Measurements from ENCODE around the gene MCEMP1.
"Not testable (repeated sequence)": the region's sequence is repeated elsewhere in the genome, so short reads cannot be mapped to it uniquely, and the experiment has no call there.

The MCEMP1 gene

DNA sequence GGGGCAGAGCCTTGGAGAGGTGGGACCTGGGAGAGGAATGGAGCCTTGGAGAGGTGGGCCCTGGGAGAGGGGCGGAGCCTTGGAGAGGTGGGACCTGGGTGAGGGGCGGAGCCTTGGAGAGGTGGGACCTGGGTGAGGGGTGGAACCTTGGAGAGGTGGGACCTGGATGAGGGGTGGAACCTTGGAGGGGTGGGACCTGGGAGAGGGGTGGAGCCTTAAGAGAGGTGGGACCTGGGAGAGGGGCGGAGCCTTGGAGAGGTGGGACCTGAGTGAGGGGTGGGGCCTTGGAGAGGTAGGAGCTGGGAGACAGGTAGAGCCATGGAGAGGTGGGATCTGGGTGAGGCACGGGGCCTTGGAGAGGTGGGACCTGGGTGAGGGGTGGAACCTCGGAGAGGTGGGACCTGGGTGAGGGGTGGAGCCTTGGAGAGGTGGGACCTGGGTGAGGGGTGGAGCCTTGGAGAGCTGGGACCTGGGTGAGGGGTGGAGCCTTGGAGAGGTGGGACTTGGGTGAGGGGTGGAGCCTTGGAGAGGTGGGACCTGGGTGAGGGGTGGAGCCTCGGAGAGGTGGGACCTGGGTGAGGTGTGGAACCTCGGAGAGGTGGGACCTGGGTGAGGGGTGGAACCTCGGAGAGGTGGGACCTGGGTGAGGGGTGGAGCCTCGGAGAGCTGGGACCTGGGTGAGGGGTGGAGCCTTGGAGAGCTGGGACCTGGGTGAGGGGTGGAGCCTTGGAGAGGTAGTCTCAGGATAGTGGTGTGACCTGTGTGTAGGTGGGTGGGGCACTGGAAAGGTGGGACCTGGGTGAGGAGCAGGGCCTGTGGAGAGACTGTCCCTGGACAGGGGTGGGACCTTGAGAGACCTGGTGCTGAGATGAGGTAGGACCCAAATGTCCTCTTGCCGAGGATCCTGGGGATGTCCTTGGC is 33.0 kb upstream of the MCEMP1 start:
- DNase-seq, result not testable (repeated sequence)

DNA sequence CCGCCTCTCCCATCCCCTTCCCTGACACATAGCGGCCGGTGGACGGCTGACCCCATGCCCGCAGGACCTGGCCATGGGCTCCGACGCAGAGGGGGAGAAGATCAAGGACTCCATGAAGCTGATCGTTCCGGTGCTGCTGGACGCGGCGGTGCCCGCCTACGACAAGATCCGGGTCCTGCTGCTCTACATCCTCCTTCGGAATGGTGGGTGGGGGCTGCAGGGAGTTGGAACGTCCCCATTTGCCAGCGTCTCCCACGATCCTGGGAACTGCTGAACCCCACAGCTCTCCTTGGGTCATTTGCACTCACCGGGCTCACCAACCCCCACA is 32.4 kb upstream of the MCEMP1 start:
- no peak for DNase-seq

DNA sequence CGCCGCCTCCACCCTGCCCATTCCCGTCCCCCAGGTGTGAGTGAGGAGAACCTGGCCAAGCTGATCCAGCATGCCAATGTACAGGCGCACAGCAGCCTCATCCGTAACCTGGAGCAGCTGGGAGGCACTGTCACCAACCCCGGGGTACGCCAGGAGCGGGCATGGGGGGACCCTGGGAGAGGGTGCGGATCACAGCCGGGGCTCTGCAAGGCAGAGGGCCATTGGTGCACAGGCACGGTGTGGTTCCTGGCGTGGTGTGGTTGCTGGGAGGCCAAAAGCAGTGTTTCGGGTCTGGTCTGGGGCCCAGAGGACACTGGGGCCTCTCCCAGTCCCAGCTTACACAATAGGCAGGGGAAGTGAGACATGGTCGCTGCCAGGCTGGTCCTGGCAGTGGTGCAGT is 31.7 kb upstream of the MCEMP1 start:
- no peak for DNase-seq

DNA sequence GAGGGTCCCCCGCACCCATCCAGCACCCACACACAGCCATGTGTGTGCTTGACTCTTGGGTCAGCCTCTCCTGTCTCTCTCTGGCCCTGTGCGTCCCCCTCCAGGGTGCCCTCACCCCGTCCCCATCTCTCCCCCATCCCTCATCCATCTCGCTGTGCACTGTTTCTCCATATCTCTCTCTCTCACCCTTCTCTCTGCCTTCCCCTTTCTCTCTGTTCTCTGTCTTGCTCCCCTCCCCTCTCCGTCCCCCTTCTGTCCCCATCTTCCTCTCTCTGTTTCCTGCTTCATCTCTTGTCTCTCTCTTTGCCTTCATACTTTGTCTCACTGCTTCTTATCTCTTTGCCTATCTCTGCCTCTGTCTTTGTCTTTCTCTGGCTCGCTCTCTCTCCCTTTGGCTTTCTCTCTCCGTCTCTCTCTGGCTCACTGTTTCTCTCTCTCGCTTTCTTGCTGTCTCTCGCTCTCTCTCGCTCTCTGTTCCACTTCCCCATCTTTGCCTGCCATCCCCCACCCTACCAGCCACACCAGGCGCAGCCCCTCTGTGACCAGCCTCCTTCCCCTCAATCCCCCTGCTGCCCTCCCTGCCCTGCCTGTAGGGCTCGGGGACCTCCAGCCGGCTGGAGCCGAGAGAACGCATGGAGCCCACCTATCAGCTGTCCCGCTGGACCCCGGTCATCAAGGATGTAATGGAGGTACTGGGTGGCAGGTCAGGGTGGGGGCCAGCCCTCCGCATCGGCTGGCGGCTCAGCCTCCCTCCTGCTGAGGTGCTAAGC is 31.0 kb upstream of the MCEMP1 start:
- DNase-seq, result no peak

DNA sequence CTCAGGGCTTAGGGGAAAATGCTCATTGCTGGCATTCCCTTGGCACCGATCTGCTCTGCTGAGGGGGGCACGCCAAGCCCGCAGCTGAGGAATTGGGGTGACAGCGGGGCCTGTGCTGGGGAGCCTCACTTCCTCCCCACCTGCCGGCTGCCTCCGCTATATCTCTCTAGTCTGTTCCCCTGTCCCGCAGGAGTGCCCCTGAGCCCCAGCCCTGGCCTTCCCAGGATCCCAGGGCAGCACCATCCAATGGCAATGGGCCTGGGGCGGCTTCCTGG is 30.5 kb upstream of the MCEMP1 start:
- no peak for DNase-seq

DNA sequence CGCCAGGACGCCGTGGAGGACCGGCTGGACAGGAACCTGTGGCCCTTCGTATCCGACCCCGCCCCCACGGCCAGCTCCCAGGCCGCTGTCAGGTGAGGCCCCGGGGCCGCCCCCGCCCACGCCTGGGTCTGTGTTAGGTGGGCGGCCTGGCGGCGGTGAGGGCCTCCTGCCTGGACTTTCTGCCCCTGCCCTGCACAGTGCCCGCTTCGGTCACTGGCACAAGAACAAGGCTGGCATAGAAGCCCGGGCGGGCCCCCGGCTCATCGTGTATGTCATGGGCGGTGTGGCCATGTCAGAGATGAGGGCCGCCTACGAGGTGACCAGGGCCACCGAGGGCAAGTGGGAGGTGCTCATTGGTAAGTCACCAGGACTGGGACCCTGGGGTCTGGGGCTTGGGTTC is 29.7 kb upstream of the MCEMP1 start:
- DNase-seq, result no peak

DNA sequence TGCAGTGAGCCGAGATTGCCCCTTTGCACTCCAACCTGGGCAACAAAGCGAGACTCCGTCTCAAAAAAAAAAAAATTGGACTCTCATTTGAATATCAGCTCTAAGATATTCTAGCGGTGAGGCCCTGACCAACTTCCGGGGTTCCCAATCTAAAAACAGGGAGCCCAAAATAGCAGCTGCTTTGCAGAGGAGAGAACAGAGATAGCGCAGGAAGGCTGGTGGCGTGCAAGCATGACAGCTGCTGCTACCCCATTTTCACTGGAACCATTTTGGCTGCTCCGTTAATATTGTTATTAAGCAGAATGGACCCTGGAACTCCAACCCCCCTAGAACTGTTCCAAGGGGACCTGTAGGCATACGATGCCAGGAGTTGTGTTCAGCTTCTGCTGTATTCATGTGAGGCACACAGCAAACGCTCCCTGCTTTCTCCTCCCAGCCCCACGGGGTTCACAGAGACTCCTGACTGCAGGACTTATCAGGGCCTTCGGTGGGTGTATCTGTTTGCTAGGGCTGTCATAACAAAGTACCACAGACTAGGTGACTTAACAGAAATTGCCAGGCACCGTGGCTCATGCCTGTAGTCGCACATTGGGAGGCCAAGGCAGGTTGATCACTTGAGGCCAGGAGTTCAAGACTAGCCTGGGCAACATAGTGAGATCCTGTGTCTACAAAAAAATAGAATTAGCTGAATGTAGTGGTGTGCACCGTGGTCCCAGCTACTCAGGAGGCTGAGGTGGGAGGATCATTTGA is 28.4 kb upstream of the MCEMP1 start:
- no peak for DNase-seq

DNA sequence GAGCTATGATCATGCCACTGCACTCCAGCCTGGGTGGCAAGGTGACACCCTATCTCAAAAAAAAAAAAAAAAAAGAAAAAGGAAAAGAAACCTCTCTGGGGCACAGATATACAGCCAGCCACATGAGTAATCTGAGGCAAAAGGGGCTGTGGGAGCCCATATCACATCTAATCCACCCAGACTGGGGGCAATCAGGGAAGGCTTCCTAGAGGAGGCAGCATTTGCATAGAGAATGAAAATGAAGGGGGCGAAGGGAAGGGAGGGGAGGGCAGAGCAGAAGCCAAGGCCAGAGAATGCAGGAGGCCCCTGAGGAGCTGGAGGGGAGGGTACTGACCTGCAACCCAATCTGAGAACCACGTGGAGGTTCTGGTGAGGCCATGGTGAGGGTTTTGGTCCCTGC is 26.7 kb upstream of the MCEMP1 start:
- DNase-seq, result no peak

DNA sequence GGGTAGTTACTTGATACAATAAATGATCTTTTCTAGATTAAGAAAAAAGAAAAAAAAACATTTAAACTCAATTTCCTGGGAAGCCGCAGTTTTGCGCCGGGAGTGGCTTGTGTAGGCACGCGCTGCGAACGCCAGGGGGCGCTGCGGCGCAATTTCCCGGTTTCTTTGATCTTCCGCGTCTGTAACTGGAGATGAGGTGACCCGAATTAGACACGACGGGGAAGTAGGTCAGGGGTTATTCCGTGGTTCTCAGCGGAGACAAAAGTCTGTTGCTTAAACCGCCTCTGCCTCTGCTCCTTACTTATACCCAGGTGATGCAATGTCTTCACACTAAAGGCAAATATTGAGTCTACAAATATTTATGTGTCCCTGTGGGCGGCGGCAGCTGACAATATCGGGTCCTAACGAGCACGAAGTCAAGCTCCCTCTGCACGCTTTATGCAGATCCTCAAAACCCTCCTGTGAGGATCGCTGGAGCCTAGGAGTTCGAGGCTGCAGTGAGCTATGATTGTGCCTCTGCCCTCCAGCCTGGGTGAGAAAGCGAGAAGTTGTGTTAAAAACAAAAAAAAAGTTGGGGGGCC is 24.7 kb upstream of the MCEMP1 start:
- peak; percentile 61 for DNase-seq

DNA sequence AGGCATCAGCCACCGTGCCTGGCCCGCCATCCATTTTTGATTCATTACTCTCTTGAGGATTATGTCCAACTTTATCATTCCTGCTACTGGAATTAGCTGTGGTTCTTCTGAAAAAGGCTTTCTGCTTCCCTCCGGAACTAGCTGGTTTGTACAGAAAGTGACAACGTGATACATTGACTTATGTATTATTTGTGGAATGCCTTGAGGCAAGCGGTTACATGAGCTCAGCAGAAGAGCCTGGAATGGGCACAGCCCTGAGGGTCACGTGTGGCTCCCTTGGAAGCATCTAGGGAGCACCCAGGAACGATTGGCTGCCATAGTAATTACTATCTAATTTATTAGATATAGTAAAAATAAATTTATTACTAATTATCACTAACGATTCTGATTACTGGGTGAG is 22.5 kb upstream of the MCEMP1 start:
- DNase-seq, result no peak

DNA sequence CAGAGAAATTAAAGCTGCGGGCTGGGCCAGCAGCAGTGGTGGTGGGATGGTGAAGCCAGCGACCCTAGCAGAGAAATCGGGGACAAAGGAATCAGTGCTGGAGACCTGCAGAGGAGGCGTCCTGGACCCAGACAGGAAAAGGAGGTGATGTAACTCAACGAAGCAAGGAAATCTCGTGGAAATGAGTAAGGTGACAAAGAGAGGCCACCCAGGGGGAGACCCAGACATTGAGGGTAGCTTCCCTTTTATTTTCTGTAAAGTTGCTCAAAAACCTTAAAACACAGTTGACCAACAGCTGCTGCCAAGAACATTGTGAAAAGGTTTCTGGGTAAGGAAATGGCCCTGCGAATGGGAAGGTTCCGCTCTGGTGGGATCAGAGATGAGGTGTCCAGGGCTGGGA is 21.3 kb upstream of the MCEMP1 start:
- no peak for DNase-seq

DNA sequence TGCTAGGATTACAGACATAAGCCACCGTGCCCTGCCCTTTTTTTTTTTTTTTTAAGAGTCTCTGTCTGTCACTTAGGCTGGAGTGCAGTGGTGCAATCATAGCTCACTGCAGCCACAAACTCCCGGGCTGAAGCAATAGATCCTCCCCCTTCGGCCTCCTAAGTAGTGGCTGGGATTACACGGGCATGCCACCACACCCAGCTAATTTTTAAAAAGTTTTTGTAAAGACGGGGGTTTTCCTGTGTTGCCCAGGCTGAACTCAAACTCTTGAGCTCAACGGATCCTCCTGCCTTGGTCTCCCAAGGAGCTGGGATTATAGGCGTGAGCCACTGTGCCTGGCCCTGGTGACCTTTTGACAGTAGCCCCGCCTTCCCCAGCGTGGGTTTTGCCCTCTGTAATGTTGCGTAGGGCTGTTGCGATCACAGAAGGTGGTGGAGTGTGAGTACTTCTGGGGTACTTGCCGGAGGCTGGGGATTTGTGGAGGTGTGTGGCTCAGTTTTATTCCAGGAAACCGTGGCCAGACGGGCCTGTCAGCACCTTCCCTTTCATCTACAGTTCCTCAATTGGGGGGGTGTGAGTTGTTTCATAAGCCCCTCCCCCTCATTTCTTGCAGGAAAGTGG is 19.6 kb upstream of the MCEMP1 start:
- no peak for DNase-seq

DNA sequence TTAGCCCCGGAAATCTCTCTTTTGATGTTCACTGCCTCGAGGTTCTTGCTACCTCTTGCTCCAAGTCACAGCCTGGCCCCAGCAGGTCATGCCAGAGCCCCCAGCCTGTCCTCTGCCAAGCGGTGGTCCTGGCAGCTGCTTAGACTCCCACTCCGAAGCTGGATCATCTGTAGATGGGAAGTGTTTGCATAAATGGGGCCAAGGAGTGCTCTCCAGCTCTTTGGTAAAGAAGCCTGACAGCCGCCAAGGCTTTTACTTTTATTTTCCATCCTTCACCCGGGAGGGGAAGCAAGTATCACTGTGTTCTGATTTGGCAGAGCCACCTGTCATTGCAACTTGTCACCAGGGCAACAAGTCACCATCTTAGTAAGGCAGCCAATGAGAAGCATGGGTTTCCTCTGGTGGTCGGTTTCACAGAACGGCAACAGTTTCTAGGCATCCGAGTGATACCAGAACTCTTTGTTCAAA is 18.6 kb upstream of the MCEMP1 start:
- no peak for DNase-seq

DNA sequence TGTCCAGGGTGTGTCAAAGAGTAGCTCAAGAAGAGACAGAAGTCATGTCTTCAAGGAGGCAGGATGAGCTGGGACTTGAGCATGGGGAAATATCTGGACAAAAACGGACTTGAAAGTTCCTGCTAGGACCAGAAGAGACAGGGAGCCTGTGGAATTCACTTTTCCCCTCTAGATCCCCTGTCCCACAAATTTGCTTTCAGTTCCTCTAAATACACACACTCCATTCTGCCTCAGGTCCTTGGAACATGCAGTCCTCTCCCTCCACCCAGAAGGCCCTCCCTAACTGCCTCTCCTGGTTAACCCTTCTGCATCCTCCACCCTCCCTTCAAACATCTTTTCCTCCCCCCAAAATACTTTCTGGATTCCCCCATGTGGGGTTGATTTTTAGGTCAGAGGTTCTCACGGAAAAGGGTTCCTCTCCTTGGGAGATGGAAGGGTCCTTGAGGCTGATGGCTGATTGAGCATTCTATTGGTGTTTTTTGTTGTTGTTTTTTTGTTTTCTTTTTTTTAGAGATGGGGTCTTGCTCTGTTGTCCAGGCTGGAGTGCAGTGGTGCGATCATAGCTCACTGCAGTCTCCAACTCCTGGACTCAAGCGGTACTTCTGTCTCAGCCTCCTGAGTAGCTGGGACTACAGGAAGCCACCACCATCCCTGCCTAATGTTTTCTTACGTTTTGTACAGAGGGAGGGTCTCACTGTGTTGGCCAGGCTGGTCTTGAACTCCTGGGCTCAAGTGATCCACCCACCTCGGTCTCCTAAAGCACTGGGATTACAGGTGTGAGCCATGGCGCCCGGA is 14.9 kb upstream of the MCEMP1 start:
- DNase-seq, result no peak

DNA sequence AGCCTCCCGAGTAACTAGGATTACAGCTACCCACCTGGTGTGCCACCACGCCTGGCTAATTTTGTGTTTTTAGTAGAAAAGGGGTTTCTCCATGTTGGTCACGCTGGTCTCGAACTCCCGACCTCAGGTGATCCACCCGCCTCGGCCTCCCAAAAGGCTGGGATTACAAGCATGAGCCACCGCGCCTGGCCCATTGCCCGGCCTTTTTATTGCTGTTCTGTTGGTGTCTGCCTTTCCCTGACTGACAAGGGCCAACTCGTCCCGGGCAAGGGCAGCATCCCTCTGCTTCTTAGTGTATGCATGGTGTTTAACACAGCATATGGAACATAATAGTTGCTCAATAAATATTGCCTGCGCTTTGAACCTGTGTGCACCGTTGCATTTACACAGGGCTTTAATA is 14.2 kb upstream of the MCEMP1 start:
- DNase-seq, result no peak

DNA sequence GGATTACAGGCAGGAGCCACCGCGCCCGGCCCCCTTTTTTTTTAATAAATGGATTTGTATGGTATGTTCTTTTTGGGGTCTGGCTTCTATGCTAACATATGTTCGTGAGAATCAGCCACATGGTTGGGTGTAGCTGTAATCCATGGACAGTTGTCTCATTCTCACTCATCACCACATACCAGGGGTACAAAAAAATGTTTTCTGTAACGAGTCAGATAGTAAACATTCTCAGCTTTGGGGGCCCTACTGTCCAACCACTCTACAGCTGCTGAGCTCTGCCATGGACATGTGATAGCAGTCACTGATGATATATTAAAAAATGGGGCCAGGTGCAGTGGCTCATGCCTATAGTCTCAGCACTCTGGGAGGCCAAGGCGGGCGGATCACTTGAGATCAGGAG is 13.2 kb upstream of the MCEMP1 start:
- no peak for DNase-seq

DNA sequence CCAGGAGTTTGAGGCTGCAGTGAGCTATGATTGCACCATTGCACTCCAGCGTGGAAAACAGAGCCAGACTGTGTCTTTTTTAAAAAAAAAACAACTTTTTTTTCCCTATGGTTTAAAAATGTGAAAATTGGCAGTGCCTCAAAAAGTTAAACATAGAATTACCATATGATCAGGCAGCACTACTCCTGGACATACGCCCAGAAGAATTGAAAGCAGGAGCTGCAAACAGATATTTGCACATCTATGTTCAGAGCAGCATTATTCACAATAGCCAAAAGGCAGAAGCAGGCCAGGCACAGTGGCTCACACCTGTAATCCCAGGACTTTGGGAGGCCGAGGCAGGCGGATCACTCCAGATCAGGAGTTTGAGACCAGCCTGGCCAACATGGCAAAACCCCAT is 11.8 kb upstream of the MCEMP1 start:
- DNase-seq, result peak; percentile 56

DNA sequence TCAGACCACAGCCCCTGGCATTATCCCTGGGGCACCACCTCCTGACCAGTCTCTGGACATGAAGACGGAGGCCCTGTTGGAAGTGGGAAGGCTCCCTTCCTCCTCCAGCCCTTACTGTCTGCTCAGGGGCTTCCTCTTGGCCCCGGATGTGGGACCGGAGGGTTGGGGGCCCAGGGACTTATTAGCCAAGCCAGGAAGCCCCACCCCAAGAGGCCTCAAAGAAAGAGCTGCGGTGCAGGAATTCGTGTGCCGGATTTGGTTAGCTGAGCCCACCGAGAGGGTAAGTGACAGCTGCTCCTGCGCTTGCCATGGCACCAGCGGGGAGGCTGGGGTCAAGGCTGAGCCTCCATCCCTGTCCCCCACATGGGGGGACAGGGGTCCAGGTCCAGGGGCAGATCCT is 8.0 kb upstream of the MCEMP1 start, which contains the start of gene RETN:
TSS of gene RETN (plus strand) at position 208 of the 400 bp plus-strand sequence. CDS start 278 bp downstream, outside the sequence.
- DNase-seq, result no peak

DNA sequence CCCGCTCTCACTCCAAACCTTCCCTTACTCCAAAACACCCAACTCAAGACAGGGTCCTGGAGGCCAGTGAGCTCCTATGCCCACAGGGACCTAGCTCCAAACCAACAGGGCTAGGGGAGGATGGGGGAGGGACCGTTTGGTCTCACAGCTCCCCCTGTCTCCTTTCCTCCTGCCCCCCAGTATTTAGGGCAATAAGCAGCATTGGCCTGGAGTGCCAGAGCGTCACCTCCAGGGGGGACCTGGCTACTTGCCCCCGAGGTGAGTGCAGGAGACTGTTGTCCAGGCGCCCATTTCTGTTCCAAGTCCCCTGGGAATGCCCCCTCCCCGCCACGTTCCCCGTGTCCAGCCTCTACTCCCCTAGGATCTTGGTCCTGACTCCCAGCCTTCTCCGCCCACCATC is 7.2 kb upstream of the MCEMP1 start:
- DNase-seq, result no peak

DNA sequence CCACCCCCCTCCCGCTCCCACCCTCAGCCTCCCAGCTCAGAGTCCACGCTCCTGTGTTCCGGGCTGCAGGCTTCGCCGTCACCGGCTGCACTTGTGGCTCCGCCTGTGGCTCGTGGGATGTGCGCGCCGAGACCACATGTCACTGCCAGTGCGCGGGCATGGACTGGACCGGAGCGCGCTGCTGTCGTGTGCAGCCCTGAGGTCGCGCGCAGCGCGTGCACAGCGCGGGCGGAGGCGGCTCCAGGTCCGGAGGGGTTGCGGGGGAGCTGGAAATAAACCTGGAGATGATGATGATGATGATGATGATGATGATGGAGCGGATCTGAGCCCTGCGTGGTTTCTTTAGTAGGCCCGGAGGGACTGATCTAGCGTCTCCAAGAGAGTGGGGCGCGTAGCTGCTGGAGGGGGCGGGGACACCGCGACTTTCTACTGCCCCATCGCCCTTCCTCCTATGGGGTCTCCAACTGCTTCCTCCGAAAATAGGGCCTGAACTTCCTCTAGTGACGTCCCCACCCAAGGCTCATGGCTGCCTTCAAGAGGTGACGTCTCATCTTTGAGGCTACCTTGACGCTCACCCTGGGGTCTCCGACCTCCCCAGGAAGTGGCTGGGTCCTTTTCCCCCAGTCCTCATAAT is 6.6 kb upstream of the MCEMP1 start:
- no peak for DNase-seq

DNA sequence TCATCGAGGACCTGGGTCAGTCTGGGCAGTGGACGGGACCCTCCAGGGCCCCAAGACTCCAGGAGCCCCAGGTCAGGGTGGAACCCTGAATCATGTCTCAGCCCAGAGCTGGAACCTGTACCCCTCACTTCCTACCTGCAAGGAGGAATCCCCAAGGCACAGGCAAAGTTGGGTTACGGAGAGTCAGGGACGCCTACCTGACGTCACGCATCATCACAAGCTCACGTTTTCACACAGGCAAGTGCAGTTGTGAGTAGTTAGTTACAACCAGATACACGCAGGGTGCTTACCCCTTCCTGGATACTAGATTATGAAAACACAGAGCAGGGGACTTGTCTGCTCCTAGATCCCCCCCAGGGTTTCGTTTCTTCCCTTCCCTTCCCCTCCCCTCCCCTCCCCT is 6.1 kb upstream of the MCEMP1 start:
- DNase-seq, result no peak

DNA sequence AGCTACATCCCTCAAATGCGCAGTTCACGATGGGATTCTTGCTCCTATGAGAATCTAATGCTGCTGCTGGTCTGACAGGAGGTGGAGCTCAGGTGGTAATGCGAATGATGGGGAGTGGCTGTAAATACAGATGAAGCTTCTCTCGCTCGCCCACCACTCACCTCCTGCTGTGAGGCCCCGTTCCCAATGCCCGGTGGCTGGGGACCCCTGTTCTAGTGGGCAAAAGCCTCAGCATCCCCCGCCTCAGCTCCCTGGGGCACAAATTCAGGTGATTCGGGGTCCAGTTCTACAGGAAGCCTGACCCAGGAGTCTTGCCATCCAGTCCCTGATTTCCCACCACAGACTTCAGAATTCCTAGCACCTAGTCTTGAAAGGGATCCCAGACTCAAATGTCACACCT is 4.4 kb upstream of the MCEMP1 start:
- no peak for DNase-seq

Data from fibroblast of skin of right biceps (primary cell).